Transverse colon (tissue), 3 donors: ENCODE results near the gene MBNL1.

Experiments used
- EP300 ChIP-seq: sonication (generic); formaldehyde crosslinking; IDR thresholded peaks from one replicate; pipeline ENCODE4 v1.6.1; 2017; ENCODE audit warnings: antibody characterized with exemption, low read depth
- POLR2A ChIP-seq: fragments of 450-650 bp; IDR thresholded peaks from one replicate; pipeline ENCODE4 v1.6.1; 2016; ENCODE audit warnings: antibody characterized with exemption, mild to moderate bottlenecking, moderate library complexity
- TF ChIP-seq, protein P1 (sequence below), 5 experiments: fragments of 200-600 bp in 3 of 5; fragments of 450-650 bp in 2 of 5; sonication (generic) in 3 of 5; IDR thresholded peaks; 1 replicate in 2 of 5; 2 replicates in 3 of 5; pipeline ENCODE4 v1.5.1; 2016 to 2017; ENCODE audit warnings: antibody characterized with exemption in 5 of 5, inconsistent platforms in 3 of 5, mild to moderate bottlenecking in 2 of 5, moderate library complexity in 1 of 5

DNA sequence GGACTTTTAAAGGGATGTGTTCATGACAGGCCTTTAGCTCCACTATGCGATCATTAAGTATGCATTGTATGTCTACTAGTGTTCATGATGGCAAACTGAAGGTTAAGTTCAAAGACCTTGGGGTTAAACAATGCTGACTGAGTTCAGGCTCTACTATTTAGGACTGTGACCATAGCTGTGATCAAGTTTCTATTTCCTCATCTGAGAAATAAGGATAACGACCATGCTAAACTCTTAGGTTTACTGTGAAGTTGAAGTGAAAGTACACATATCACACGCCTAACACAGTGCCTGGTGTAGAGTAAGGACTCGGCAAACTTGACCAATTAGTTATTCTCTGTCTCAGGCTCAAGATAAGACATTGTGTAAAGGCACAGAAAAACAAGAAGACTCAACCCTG is 243.2 kb downstream of the MBNL1 start:
- TF ChIP-seq, protein P1, sequence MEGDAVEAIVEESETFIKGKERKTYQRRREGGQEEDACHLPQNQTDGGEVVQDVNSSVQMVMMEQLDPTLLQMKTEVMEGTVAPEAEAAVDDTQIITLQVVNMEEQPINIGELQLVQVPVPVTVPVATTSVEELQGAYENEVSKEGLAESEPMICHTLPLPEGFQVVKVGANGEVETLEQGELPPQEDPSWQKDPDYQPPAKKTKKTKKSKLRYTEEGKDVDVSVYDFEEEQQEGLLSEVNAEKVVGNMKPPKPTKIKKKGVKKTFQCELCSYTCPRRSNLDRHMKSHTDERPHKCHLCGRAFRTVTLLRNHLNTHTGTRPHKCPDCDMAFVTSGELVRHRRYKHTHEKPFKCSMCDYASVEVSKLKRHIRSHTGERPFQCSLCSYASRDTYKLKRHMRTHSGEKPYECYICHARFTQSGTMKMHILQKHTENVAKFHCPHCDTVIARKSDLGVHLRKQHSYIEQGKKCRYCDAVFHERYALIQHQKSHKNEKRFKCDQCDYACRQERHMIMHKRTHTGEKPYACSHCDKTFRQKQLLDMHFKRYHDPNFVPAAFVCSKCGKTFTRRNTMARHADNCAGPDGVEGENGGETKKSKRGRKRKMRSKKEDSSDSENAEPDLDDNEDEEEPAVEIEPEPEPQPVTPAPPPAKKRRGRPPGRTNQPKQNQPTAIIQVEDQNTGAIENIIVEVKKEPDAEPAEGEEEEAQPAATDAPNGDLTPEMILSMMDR (IDR thresholded peaks at IDR 0.05), result no peak
- TF ChIP-seq POLR2A, result no peak
- no peak for TF ChIP-seq EP300
